NCI-H1048 (cell line): ENCODE measurements around the gene EYA2.
"Not testable (repeated sequence)": the region's sequence is repeated elsewhere in the genome, so short reads cannot be mapped to it uniquely, and the experiment has no call there.

ENCODE experiments used
- DNase-seq: peaks from one replicate; lab custom pipeline; 2025; lab: John Stamatoyannopoulos, UW

Gene EYA2

DNA sequence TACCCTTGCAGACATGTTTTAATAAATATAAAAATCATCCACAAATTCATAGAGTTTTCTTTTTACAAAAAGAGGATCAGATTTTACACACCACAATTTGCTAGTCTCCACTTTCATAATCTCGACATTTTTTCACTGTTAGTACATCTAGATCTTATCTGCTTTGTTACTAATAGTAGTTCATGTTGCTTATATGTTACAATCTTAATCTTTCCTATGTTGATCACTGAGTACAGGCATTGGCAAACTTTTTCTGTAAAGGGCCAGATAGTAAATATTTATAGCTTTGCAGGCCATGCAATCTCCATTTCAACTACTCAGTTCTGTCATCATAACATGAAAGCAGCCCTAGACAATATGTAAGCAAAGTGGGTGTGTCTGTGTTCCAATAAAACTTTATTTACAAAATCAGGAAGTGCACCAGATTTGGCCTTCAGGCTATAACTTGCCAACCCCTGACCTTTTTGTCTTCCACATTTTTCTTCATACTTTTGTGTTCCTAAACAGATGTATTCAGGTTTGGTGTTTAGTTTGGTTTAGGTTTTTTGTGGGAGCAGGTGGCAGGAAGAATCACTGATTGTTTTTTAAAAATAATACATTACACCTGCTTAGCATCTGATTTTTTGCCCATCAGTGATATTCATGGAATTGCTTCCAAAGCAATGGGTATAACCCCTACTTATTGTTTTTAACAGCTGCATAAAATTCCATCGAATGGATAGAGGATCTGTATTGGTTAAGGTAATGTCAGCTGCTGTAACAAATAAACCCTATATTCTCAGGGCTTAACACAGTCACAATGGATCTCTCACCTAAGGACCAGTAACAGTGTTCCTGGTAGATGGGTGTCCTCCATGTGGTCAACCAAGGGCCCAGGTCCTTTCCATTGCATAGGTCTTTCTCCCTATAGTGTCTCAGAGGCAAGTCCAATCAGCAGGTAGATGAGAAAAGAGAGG, 61.2 kb downstream of the EYA2 start:
- no peak for DNase-seq

DNA sequence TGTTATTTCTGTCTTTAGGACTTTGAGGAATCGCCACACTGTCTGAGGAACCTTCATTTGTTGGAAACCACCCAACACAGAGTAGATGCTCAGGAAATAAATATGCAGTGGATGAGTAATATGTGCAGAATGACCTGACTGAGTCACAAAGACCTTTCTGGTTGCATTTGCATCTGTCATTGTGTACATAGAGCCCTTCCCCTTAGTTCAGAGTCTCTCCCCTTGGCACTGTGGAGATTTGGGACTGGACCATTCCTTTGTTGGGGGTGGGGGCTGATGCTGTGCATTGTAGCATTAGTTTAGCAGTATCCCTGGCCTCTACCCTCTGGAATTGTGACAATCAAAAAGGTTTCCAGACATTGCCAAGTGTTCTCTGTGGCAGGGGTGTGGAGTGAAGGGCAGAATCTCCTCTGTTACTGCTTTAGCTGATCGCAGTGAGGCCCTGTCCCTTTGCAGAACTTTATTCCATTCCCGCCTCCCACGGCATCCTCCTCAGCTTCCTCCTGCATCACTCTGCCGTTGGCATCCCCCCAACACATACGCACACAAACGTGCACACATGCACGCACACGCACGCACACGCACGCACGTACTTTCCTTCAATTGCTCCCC, 64.5 kb downstream of the EYA2 start:
- DNase-seq: no peak

DNA sequence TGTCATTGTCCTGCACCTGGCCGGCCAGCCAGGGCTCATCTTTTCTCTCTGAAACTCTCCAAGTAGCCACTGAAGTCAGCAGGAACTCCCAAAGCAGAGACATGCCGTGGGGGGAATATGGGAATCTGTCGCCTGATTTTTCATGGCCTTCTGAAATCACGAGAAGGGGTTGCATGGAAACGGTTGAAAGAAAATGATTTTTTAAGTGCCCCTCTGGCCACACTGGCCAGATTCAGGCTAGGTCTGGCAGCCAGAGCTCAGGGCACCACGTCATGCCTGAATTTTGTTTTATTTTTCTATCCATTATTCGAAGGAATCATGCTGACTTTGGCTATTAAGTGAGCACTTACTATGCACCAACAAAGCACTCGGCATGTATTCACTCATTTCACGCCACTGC, 65.2 kb downstream of the EYA2 start:
- no peak for DNase-seq

DNA sequence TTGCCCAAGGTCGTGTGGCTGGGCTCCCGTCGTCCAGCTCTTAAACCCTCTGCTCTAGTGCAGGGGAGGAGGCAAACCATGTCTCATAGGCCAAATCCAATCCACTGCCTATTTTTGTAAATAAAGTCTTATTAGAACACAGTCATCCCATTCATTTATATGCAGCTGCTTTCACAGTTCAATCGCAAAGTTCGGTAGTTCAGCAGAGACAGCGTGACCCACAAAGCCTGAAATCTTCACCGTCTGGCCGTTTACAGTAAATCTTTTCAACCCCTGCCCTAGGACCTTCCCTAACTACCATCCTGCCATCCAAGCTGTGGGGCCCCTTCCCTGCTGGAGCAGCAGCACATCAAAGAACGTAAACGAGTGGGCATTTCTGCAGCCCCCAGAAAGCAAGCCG, 65.9 kb downstream of the EYA2 start:
- DNase-seq: no peak

DNA sequence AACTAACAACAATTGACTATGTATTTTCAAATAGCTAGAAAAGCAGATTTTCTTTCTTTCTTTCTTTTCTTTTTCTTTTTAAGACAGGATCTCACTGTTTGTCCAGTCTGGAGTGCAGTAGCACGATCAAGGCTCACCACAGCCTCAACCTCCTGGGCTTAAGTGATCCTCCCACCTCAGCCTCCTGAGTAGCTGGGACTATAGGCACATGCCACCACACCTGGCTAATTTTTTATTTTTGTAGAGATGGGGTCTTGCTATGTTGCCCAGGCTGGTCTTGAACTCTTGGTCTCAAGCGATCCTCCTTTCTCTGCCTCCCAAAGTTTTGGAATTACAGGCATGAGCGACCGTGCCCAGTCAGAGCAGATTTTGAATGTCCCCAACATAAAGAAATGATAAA, 67.3 kb downstream of the EYA2 start:
- DNase-seq: not testable (repeated sequence)

DNA sequence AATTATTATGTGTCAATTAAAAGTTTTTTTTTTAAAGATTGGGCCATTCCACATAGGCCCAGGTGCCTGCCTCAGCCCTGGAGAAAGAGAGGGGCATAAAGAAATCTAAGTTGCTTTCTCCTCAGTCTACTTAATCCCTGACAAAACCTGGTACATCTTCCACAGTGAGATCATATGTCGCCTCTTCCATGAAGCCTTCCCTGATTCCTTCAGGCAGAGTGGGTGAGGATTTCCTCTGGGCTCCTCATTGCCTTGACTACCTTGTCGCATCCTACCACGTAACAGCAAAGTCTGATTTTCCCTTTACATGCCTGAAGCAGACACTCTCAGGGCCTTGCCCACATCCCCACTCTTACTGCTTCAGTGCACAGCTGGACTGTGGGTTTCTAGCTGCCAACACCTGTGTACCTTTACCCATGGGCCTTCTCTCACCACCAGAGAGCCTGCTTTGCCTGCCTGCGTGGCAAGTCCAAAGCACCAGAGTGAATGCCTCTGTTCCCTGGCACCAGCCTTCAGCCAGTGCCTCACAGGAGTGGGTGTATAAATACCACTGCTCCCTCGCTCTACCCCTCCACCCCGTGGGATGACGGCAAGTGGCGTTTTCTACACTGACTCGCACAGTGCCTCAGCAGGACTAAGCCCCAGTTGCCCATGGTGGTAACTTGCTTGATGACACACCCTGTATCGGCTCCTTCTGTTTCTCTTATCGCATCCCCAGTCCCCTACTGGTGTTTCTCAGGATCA, 68.0 kb downstream of the EYA2 start:
- DNase-seq: no peak

DNA sequence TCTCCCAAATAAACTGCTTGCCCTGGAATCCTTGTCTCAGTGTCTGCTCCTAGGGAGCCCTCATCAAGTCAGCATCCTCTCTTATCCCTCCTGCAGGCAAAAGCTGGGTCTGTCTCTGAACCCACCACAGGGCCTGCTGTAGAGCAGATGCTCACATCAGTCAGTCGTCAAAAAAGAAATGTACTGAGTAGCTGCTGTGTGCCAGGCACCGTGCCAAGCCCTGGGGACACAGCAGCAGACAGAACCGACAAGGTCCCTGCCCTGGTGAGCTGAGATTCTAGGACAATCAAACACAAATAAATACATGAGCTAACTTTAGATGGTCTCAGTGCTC, 68.5 kb downstream of the EYA2 start:
- no peak for DNase-seq

DNA sequence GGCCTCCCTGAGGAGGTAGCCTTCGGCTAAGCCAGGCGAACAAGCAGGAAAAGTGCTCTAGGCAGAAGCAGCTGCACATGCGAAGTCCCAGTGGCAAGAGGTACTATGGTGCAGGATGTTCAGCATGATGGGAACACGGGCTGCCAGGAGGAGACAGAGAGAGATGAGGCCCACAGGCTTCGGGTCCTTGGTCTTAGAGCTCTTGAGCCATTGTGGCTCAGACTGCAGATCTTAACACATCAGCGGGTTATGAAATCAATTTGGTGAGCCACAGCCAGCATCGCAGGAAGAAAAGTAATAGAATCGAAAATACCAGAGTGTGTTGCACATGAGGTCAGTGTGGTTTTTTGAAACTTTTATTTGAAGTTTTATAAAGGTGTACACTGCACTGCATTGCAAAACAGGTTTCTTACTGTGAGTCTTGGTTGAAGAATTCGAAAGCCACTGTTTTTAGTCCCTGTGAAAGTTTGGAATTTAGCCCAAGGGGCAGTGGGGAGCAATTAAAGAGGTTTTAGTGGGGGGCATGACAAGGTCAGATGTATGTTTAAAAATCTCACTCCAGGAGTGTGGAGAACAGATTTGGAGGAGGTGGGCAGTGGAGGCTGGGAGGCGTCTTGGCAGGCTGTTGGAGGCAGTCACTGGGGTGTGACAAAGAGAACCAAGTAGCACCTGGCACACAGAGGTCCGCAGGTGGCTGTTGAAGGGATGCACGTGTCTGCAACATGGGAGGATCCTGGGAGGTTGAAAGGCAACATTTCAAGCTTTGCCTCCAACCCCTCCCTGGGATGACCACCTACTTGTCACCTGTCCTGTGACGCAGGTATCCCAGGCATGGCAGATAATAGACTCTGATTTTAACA, 69.3 kb downstream of the EYA2 start:
- no peak for DNase-seq

DNA sequence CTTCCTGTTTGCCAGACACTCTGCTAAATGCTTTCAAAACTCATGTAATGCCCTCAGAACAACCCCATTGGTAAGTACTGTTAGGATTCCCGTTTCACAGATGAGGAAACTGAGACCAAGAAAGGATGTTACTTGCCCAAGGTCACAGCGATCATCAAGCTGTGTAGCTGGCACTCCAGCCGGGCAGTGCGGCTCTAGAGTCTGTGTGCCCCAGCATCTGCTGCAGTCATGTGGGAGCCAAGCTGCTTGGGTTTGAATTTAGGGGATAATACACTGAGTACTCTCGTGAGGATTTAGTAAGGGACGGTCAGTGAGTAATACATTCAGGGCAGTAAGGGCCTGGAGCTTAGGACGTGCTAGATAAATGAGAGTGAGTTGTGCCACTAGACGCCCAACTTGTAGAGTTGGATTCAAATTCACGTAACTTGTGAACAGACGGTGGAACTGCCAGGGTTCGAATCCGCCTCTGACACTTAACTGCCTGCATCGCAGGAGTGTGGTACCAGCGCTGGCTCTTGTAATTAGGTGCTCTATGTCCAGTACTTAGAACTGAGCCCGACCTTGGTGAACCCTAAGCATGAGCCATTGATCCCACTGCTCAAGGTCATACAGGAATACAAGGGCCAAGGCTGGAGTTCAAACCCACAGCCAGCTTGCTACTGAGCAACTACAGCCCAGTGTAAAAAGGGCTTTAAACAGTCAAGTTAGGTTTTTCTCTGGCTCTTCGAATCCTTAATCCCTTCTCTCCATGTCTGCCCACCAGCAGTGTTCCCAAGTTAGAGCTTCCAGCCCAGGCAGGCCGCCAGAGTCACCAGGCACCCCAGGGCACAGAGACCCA, 70.2 kb downstream of the EYA2 start:
- no peak for DNase-seq

DNA sequence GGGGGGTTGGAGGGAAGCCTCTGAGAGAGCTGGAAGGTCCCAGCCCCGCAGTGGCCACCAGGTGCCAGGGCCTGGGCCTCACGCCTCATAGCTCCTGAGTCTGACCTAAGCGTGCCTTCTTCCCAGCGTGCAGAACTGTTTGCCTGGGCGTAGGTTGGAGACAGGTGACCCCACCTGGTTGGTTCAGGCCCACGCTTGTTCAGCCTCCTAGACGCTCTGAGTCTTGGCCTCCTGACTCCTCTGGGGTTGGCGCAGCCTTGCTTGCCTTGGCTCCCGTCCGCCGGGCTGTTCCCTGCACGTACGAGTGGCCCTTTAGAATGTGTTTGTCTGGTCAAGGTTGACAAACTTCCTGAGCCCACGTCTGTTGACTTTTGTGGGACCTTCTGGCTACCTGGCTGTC, 70.8 kb downstream of the EYA2 start:
- no peak for DNase-seq

DNA sequence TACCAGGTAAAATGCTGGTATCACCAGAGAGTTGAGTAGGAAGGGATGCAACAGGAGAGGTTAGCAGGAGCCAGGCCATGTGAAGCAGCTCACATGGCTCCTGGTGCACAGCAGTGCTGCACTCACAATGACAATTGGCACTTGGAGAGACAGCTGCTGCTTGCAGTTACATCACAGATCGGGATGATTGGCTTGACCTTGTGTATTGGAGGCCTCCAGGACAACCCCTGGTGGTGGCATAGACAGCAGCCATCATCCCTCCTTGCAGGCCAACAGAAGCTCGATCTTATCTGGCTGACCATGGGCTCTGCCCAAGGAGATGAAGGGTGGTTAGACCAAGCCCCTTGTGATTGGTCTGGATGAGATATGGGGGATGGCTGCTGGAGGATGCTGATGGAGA, 73.0 kb downstream of the EYA2 start:
- DNase-seq: no peak

DNA sequence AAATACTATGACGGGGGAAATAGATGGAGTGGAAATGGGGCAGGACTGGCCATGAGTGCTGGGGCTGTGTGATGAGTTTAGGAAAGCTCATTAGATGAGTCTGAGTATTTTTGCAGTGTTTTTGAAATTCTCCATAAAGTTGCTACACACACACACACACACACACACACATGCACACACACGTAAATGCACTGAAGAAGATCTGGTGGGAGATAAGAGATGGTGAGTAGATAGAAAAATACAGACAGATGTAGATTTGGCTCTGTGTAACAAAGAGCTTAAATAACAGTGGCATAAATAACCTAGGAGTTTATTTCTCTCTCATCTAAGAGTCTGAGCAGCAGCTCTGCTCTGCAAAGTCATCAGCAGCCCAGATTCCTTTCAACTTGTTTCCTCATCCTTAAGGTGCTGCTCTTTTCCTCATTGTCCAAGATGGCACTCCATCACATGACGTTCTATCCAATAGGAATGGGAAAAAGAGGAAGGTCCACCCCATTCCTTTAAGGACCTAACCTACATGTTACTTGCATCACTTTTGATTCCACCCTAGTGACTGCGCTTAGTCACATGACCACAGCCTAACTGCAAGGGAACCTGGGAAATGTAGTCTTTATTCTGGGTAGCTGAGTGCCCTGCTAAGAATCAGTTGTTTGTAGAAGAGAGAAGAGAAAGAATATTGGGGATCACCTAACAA, 76.4 kb downstream of the EYA2 start:
- no peak for DNase-seq

DNA sequence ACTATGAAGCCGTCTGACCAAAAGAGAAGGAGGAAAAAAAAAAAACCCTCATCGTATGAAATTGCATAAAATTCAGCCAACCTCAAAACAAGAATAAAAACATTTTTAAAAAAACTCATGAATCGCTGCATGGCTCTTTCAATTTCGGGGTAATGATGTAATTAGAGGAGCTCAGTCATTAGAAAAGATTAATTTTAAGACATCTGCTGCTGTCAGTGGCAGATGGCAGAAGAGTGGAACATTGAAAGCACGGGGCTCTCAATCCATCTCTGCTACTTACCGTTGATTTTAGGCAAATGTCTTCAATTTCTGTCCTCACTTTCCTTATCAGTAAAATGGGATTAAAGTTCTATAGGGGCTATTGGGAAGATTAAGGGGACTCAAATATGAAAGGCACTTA, 79.1 kb downstream of the EYA2 start:
- no peak for DNase-seq

DNA sequence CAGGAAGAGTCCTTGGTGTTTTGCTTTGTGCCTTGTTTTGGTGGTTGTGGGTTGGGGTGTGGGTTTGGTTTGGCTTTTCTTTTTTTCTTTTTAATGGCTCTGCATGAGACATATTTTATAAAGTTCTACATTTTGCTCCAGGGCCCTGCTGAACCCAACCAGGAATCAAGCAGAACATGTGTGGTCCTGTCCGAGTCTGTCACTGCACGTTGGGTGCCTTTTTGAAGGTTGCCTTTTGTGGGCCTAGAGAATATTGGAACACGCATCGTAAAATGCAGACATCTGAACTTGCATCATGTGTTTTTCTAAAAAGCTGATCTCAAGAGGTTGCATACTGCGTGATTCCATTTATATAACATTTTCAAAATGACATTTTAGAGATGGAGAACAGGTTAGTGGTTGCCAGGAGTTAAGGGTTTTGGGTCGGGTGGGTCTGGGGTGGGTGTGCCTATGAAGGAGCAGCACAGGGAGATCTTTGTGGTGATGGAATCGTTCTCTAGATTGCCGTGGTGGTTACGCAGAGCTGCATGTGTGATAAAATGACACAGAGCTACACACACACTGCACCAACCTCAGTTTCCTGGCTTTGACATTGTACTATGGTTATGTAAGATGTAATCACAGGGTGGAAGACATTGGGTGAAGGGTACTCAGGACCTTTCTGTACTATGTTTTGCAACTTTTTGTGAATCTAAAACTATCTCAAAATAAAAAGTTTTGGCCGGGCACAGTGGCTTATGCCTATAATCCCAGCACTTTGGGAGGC, 80.2 kb downstream of the EYA2 start:
- DNase-seq: no peak

DNA sequence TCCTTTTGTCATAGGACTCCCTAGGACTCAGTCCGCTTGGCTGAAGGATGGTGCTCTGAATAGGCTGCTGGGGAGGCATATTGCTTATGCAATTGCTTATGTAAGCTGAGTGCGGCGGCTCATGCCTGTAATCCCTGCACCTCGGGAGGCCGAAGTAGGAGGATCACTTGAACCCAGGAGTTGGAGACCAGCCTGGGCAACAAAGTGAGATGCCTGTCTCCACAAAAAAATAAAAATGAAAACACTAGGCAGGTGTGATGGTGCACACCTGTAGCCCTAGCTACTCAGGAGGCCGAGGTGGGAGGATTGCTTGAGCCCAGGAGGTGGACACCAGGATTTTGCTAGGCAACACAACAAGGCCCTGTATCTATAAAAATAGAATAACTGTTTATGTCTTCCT, 81.3 kb downstream of the EYA2 start:
- DNase-seq: no peak

DNA sequence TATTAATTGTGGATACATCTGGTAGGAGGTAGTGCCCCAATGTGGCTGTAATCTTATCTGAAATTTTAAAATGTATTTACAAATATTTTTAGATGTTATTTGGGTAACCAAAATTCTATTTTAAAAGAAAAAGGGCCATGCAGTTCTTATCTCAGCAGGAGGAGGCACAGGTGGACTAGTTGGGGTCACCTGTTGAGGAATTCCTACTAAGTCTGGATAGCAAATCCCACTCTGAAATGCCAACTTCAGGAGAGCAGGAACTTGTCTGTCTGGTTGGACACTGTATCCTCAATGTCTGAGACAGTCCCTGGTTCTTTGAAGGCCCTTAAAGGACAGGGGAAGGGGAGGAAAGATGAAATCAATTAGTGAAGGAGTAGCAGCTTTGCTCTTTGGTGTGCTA, 82.6 kb downstream of the EYA2 start:
- no peak for DNase-seq

DNA sequence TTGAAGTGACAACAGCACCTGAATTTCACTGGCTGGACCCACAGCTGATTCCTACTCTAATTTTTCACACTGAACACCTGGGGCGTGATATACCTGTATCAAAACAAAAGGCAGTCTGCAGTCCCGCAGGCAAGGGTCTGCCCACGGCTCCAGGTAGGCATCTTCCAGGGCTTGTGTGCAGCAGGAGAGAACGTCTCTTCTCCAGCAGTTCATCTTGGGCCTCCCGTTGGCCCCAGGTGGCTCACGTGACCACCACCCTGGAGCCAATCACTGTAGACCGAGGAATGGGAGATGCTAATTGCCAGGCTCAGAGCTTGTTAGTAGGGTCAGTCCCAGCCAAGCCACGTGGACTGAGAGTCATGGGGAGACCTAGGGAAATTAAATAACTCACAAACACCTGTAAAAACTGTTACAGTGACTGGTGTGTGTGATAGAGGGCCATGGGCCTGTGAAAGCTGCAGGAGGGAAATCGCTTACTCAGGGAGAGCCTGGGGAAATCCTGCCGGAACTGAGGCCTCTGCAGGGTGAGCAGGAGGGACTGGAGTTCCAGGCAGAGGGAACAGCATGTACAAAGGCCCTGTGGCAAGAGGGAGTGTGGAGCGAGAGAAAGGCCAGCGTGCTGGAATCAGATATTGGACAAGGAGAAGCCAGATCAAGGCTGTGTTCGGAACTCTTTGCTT, 83.4 kb downstream of the EYA2 start:
- DNase-seq: no peak

DNA sequence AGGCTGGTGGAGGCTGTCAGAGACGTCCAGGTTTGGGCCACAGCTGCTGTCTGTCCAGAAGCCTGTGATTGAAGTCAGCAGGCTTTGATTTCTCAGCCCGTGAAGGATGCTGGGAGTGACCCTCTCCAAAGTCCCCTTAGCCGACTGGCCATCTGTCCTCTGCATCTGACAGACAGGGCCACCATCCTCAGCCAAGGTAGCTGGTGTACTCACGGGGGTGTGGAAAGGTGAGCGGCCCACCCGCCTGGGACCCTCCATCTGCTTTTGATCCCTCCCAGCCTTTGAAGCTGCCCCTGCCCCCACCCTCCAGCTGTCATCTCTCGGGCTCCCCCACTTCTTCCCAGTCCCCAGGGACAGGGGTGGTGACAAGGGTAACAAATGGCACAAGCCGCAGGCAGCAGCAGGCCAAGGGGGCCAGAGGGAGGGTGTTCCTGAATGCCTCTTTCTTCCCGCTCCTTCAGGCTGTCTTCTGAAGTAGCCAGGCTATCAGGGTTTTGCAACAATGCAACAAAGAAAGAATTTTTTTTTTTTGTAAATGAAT, 84.4 kb downstream of the EYA2 start:
- DNase-seq: no peak
